GM12878 (cell line): Measurements from ENCODE around the gene S100A12. TPM values are rescaled to one million over a fixed set of nuclear protein-coding genes. Genes with fewer than 3 reads are reported as not detected.

Experiments used
- ATAC-seq: fragments of 200-7000 bp; cut with Tn5 transposase; 3 replicates; pipeline ENCODE4 v1.9.1; 2020; ENCODE audit warnings: mild to moderate bottlenecking, moderate library complexity
- BruUV-seq: library from RNA; stranded (reverse); fragments of 400-500 nt; replicated peaks from 2 replicates; lab custom pipeline; 2021; lab: Mats Ljungman, UMichigan
- CTCF ChIA-PET: fragments of 300-600 bp; sonication (Branson Sonifier 250); formaldehyde crosslinking; extraction: SDS; loops from one replicate; lab custom pipeline; 2021; ENCODE audit warnings: inconsistent platforms; lab: Yijun Ruan, JAX
- POLR2A ChIA-PET: fragments of 350-600 bp; formaldehyde crosslinking; extraction: SDS; loops from one replicate; lab custom pipeline; 2021; ENCODE audit warnings: inconsistent platforms; lab: Charles Lee
- RAD21 ChIA-PET: fragments of 300-600 bp; sonication (Branson Sonifier 250); formaldehyde crosslinking; loops from one replicate; lab custom pipeline; 2023; ENCODE audit warnings: antibody characterized with exemption; ENCODE audit not compliant: unreplicated experiment; lab: Charles Lee
- SMC1A ChIA-PET: fragments of 300-600 bp; sonication (Branson Sonifier 250); formaldehyde crosslinking; loops from one replicate; lab custom pipeline; 2023; ENCODE audit not compliant: unreplicated experiment, uncharacterized antibody; lab: Charles Lee
- DNase-seq: peaks from one replicate; pipeline ENCODE4 v3.0.0-alpha.2; 2011; ENCODE audit warnings: low read depth, low spot score
- FAIRE-seq: peaks from 3 replicates; lab custom pipeline; 2011; peaks lifted over from hg19 to GRCh38; lab: Jason Lieb, UNC
- H2AFZ ChIP-seq: 2 replicates; pipeline ENCODE4 v1.6.0; 2011; ENCODE audit warnings: low read depth, low read length, control low read depth; ENCODE audit not compliant: control insufficient read depth
- H3K27ac ChIP-seq: 2 replicates; pipeline ENCODE4 v1.5.1; 2011; ENCODE audit warnings: control low read depth; ENCODE audit not compliant: control insufficient read depth, insufficient read depth
- H3K27me3 ChIP-seq, 2 experiments: replicated peaks in 1 of 2; 2 replicates each; pipeline versions ENCODE4 v1.6.0 to v1.6.1; 2011; ENCODE audit warnings: low read length in 1 of 2; ENCODE audit not compliant: control insufficient read depth in 2 of 2, insufficient read depth in 2 of 2
- H3K36me3 ChIP-seq, 2 experiments: 2 replicates each; pipeline ENCODE4 v1.5.1; 2011; ENCODE audit warnings: low read length in 1 of 2; ENCODE audit not compliant: control insufficient read depth in 2 of 2, insufficient read depth in 2 of 2
- H3K4me1 ChIP-seq: 2 replicates; pipeline ENCODE4 v1.6.1; 2011; ENCODE audit warnings: mild to moderate bottlenecking, low read length, moderate library complexity, mixed read lengths; ENCODE audit not compliant: control insufficient read depth, insufficient read depth
- H3K4me2 ChIP-seq: 2 replicates; pipeline ENCODE4 v1.6.0; 2011; ENCODE audit warnings: control low read depth; ENCODE audit not compliant: control insufficient read depth, insufficient read depth
- H3K4me3 ChIP-seq: fragments of 200-600 bp; sonication (generic); 2 replicates; pipeline ENCODE4 v1.5.1; 2016
- H3K79me2 ChIP-seq: 2 replicates; pipeline ENCODE4 v1.6.0; 2011; ENCODE audit warnings: low read length; ENCODE audit not compliant: control insufficient read depth, insufficient read depth
- H3K9ac ChIP-seq: 2 replicates; pipeline ENCODE4 v1.8.0; 2011; ENCODE audit warnings: low read length, control low read depth, mixed read lengths; ENCODE audit not compliant: control insufficient read depth, insufficient read depth
- H3K9me3 ChIP-seq: replicated peaks from 3 replicates; pipeline ENCODE4 v1.5.1; 2011; ENCODE audit warnings: mild to moderate bottlenecking, low read length; ENCODE audit not compliant: control insufficient read depth, insufficient read depth
- H4K20me1 ChIP-seq: 2 replicates; pipeline ENCODE4 v1.6.0; 2011; ENCODE audit not compliant: control insufficient read depth, insufficient read depth
- CREM ChIP-seq: IDR thresholded peaks from 2 replicates; pipeline ENCODE4 v1.6.1; 2014; ENCODE audit warnings: antibody characterized with exemption, low read depth
- ELK1 ChIP-seq: IDR thresholded peaks from 2 replicates; pipeline ENCODE4 v1.6.1; 2012; ENCODE audit warnings: low read depth, low read length, improper control_type of control experiment
- HDGF ChIP-seq: fragments of 450-650 bp; IDR thresholded peaks from 2 replicates; pipeline ENCODE4 v1.6.1; 2016; ENCODE audit warnings: antibody characterized with exemption
- MEF2B ChIP-seq: fragments of 450-650 bp; IDR thresholded peaks from 2 replicates; pipeline ENCODE4 v1.6.1; 2018; ENCODE audit warnings: mild to moderate bottlenecking, moderate library complexity; ENCODE audit not compliant: partially characterized antibody, poor library complexity, severe bottlenecking
- NFIC ChIP-seq: IDR thresholded peaks from 2 replicates; pipeline ENCODE4 v1.6.1; 2012; ENCODE audit warnings: low read depth, mild to moderate bottlenecking, inconsistent platforms, low read length, moderate library complexity
- POLR2A ChIP-seq: IDR thresholded peaks from 2 replicates; pipeline ENCODE4 v1.6.1; 2011; ENCODE audit warnings: low read depth, mild to moderate bottlenecking, low read length
- WGBS: methylation state at CpG from one replicate; pipeline ENCODE4 v1.1.6; 2016; ENCODE audit warnings: low lambda C conversion rate; ENCODE audit not compliant: insufficient replicate concordance, insufficient coverage; ENCODE audit errors: missing lambda C conversion rate; 5-methylcytosine and 5-hydroxymethylcytosine counted together
- in situ Hi-C: fragments of 300-500 bp; cut with MboI; formaldehyde crosslinking; loops from 9 replicates; pipeline ENCODE4 v1.14.3; 2018; ENCODE audit warnings: mixed read lengths
- intact Hi-C: fragments of 100-400 bp; cut with micrococcal nuclease; formaldehyde crosslinking; loops from one replicate; pipeline ENCODE4 v1.14.2; 2022; ENCODE audit not compliant: unreplicated experiment
- polyA plus RNA-seq, 11 experiments: library from polyadenylated mRNA; depleted of rRNA in 4 of 11; unstranded in 6 of 11; stranded (reverse) in 5 of 11; fragments of >200 nt; fragmentation: Nextera tagmentation in 4 of 11; fragmentation: Illumina TruSeq in 1 of 11; extraction: Ambion mirVana in 4 of 11; extraction: Trizol in 1 of 11; gene quantifications; 1 replicate in 1 of 11; 2 replicates in 10 of 11; pipeline versions ENCODE4 v1.2.1 to v1.2.3, GENCODE V29; 2011 to 2016; ENCODE audit warnings: inconsistent platforms in 2 of 11, missing spikeins in 2 of 11, low read depth in 1 of 11
- total RNA-seq, 4 experiments: library from RNA; depleted of rRNA in 3 of 4; stranded (reverse); fragments of >200 nt in 3 of 4; fragmentation: Illumina TruSeq in 1 of 4; extraction: Trizol in 1 of 4; gene quantifications; 2 replicates each; pipeline versions ENCODE4 v1.2.1 to v1.2.3, GENCODE V29; 2013 to 2021
- TF ChIP-seq, protein P1 (sequence below): fragments of 150-350 bp; IDR thresholded peaks from 2 replicates; pipeline ENCODE4 v1.6.1; 2014; ENCODE audit warnings: mild to moderate bottlenecking, low read depth, low read length
- TF ChIP-seq, protein P2 (sequence below): fragments of 450-650 bp; IDR thresholded peaks from 2 replicates; pipeline ENCODE4 v1.6.1; 2017; ENCODE audit warnings: low read depth, mild to moderate bottlenecking, moderate library complexity
- TF ChIP-seq, protein P3 (sequence below): IDR thresholded peaks from 2 replicates; pipeline ENCODE4 v1.6.1; 2012; ENCODE audit warnings: low read length, inconsistent platforms
- TF ChIP-seq, protein P4 (sequence below): fragments of 450-650 bp; IDR thresholded peaks from 2 replicates; pipeline ENCODE4 v1.6.1; 2017; ENCODE audit warnings: mild to moderate bottlenecking, moderate library complexity

Gene S100A12
- total and polyA plus RNA-seq, 10 of the 15 experiments (the other 5 are each of a cell fraction or from before 2014, with no cell fraction given) = not detected

DNA sequence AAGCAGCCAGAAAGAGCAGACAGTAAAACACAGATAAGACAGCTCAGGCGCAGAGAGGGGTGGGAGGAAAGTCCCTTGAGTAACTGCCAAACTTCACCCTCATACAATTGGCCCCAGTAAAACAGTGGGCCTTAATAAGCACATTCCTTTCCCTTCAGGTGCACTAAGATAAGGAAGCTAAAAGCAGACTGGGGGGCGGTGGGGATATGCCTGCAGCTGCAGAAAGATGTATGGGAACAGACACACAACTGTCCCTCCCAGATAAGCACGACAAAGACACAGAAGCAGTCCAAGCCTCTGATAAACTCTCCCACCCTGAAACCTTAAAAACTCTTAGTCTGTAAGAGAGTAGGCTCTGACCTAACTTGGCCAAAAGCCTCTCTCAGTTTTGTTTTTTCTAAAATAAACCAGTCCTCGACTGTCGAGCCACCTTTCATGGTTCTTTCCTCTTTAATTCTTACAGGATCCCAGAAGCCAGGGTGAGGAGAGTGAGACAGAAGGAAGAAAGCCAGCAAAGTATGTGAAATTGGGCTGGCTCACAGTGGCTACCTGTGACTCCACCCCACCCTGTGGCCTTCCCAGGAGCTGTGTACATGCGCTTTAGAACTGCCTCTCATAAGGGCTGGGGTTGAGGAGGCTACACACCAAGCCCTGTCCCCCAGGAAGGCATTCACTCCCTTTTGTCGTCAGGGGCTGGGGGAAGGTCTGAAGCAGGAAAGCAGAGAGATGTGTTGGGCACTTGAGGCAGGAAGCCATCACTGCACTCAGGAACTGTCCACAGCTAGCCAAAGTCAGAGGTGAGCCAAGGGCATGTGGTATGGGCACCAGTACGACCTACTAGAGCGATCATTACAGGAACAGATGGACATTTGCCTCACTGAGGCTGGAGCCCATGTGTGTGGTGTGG, 31.4 kb downstream of the S100A12 start:
- H4K20me1 ChIP-seq = no peaks in the 10 kb centered on the region
- ChIA-PET SMC1A (interaction anchor here (0.5 to 4.9 kb wide), 16 partner anchors 9 to 882 kb away, joined by 3 to 27 read pairs (median 4); partner anchors contain the start of gene PGLYRP3), RAD21 (interaction anchor here (0.6 to 4.0 kb wide), 12 partner anchors 9 to 222 kb away, joined by 3 to 26 read pairs (median 4); partner anchors contain the start of gene PGLYRP3), POLR2A (interaction anchor here (0.5 to 2.6 kb wide), 12 partner anchors 7 to 398 kb away, joined by 3 to 10 read pairs (median 4); partner anchors contain the start of genes CHTOP and S100A2), CTCF (interaction anchor here (0.6 to 5.8 kb wide), 15 partner anchors 7 to 473 kb away, joined by 3 to 54 read pairs (median 5); partner anchors contain the start of genes PGLYRP3 and S100A9)
- DNase-seq = no peak
- peak overlapping the region; percentile 77 for H3K4me2 ChIP-seq
- H3K9me3 ChIP-seq = no peaks in the 10 kb centered on the region
- H3K27me3 ChIP-seq = no peaks in the 10 kb centered on the region
- H3K4me1 ChIP-seq = peaks cover 30% of the 10 kb centered on the region
- H3K27ac ChIP-seq = peak overlapping the region; percentile 86
- ATAC-seq = peak; percentile 56
- intact Hi-C loops (loop anchor here (5.0 kb wide), 1 partner anchor 82 kb away; no protein-coding TSS in a partner anchor), in situ Hi-C loops (no loop called here)
- peak overlapping the region; percentile 1; the same call in 1 of the 2 replicates for H2AFZ ChIP-seq
- peaks cover 17% of the 10 kb centered on the region for H3K79me2 ChIP-seq
- H3K9ac ChIP-seq = peak overlapping the region; percentile 70
- FAIRE-seq = no peak
- no peaks in the 10 kb centered on the region for H3K36me3 ChIP-seq
- 29% methylated on average over 9 of the region's 9 CpGs for WGBS
- BruUV-seq = TSS peak; percentile 96
- peak overlapping the region; percentile 55; the same call in 1 of the 2 replicates for H3K4me3 ChIP-seq
- 0 out of 2 replicates have a peak, but pooled peaks have one; percentile 6 for TF ChIP-seq CREM
- TF ChIP-seq, protein P1, sequence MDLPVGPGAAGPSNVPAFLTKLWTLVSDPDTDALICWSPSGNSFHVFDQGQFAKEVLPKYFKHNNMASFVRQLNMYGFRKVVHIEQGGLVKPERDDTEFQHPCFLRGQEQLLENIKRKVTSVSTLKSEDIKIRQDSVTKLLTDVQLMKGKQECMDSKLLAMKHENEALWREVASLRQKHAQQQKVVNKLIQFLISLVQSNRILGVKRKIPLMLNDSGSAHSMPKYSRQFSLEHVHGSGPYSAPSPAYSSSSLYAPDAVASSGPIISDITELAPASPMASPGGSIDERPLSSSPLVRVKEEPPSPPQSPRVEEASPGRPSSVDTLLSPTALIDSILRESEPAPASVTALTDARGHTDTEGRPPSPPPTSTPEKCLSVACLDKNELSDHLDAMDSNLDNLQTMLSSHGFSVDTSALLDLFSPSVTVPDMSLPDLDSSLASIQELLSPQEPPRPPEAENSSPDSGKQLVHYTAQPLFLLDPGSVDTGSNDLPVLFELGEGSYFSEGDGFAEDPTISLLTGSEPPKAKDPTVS = no peak
- peak; percentile 38; the same call in 1 of the 2 replicates for TF ChIP-seq POLR2A
- peak; percentile 5 for TF ChIP-seq MEF2B
- TF ChIP-seq NFIC = peak; percentile 31; the same call in 1 of the 2 replicates
- TF ChIP-seq, protein P2, sequence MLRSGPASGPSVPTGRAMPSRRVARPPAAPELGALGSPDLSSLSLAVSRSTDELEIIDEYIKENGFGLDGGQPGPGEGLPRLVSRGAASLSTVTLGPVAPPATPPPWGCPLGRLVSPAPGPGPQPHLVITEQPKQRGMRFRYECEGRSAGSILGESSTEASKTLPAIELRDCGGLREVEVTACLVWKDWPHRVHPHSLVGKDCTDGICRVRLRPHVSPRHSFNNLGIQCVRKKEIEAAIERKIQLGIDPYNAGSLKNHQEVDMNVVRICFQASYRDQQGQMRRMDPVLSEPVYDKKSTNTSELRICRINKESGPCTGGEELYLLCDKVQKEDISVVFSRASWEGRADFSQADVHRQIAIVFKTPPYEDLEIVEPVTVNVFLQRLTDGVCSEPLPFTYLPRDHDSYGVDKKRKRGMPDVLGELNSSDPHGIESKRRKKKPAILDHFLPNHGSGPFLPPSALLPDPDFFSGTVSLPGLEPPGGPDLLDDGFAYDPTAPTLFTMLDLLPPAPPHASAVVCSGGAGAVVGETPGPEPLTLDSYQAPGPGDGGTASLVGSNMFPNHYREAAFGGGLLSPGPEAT = peak; percentile 82
- TF ChIP-seq ELK1 = no peak
- TF ChIP-seq, protein P3, sequence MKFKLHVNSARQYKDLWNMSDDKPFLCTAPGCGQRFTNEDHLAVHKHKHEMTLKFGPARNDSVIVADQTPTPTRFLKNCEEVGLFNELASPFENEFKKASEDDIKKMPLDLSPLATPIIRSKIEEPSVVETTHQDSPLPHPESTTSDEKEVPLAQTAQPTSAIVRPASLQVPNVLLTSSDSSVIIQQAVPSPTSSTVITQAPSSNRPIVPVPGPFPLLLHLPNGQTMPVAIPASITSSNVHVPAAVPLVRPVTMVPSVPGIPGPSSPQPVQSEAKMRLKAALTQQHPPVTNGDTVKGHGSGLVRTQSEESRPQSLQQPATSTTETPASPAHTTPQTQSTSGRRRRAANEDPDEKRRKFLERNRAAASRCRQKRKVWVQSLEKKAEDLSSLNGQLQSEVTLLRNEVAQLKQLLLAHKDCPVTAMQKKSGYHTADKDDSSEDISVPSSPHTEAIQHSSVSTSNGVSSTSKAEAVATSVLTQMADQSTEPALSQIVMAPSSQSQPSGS = 0 out of 2 replicates have a peak, but pooled peaks have one; percentile 39
- TF ChIP-seq, protein P4, sequence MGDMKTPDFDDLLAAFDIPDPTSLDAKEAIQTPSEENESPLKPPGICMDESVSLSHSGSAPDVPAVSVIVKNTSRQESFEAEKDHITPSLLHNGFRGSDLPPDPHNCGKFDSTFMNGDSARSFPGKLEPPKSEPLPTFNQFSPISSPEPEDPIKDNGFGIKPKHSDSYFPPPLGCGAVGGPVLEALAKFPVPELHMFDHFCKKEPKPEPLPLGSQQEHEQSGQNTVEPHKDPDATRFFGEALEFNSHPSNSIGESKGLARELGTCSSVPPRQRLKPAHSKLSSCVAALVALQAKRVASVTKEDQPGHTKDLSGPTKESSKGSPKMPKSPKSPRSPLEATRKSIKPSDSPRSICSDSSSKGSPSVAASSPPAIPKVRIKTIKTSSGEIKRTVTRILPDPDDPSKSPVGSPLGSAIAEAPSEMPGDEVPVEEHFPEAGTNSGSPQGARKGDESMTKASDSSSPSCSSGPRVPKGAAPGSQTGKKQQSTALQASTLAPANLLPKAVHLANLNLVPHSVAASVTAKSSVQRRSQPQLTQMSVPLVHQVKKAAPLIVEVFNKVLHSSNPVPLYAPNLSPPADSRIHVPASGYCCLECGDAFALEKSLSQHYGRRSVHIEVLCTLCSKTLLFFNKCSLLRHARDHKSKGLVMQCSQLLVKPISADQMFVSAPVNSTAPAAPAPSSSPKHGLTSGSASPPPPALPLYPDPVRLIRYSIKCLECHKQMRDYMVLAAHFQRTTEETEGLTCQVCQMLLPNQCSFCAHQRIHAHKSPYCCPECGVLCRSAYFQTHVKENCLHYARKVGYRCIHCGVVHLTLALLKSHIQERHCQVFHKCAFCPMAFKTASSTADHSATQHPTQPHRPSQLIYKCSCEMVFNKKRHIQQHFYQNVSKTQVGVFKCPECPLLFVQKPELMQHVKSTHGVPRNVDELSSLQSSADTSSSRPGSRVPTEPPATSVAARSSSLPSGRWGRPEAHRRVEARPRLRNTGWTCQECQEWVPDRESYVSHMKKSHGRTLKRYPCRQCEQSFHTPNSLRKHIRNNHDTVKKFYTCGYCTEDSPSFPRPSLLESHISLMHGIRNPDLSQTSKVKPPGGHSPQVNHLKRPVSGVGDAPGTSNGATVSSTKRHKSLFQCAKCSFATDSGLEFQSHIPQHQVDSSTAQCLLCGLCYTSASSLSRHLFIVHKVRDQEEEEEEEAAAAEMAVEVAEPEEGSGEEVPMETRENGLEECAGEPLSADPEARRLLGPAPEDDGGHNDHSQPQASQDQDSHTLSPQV = peak; percentile 32; the same call in 1 of the 2 replicates
- peak; percentile 48; the same call in 1 of the 2 replicates for TF ChIP-seq HDGF
